Tibial nerve (tissue), 4 donors: Measurements from ENCODE around the gene FBH1. TPM values are rescaled to one million over a fixed set of nuclear protein-coding genes. Genes with fewer than 3 reads are reported as not detected.

Experiments
- DNase-seq, 2 donors: peaks; one replicate each; pipeline ENCODE4 v3.0.0-alpha.2; 2019; ENCODE audit warnings: low spot score in 2 of 2
- H3K27ac ChIP-seq, 4 donors: fragments of 200-600 bp; sonication (generic) in 3 of 4; one replicate each; pipeline ENCODE4 v1.5.1; 2017 to 2019; ENCODE audit warnings: mild to moderate bottlenecking in 1 of 4
- H3K27me3 ChIP-seq, 2 donors: fragments of 200-600 bp; sonication (generic) in 1 of 2; one replicate each; pipeline versions ENCODE4 v1.5.1 to v1.6.0; 2017 to 2019
- H3K36me3 ChIP-seq, 3 donors: fragments of 200-600 bp; sonication (generic); one replicate each; pipeline ENCODE4 v1.5.1; 2018 to 2019
- H3K4me1 ChIP-seq, 4 donors: fragments of 200-600 bp; sonication (generic) in 3 of 4; one replicate each; pipeline ENCODE4 v1.5.1; 2017 to 2019
- H3K4me3 ChIP-seq, 4 donors: fragments of 200-600 bp; sonication (generic) in 3 of 4; one replicate each; pipeline ENCODE4 v1.5.1; 2017 to 2019; ENCODE audit warnings: mild to moderate bottlenecking in 1 of 4, moderate library complexity in 1 of 4
- H3K9me3 ChIP-seq, 4 donors: fragments of 200-600 bp; sonication (generic) in 3 of 4; one replicate each; pipeline ENCODE4 v1.5.1; 2017 to 2019
- CTCF ChIP-seq, 5 experiments: fragments of 200-600 bp in 3 of 5; fragments of 450-650 bp in 2 of 5; sonication (generic) in 3 of 5; IDR thresholded peaks; one replicate each; pipeline ENCODE4 v1.5.1; 2016 to 2019; ENCODE audit warnings: antibody characterized with exemption in 5 of 5, mild to moderate bottlenecking in 3 of 5, moderate library complexity in 2 of 5
- EP300 ChIP-seq, 2 donors: sonication (generic); formaldehyde crosslinking; IDR thresholded peaks; one replicate each; pipeline ENCODE4 v1.6.1; 2017; ENCODE audit warnings: antibody characterized with exemption in 2 of 2, mild to moderate bottlenecking in 1 of 2
- POLR2A ChIP-seq, 2 donors: fragments of 450-650 bp; IDR thresholded peaks; one replicate each; pipeline ENCODE4 v1.6.1; 2017; ENCODE audit warnings: antibody characterized with exemption in 2 of 2, mild to moderate bottlenecking in 2 of 2, moderate library complexity in 2 of 2
- WGBS, 2 donors: methylation state at CpG; one replicate each; pipeline ENCODE4 v1.1.5; 2018; 5-methylcytosine and 5-hydroxymethylcytosine counted together
- total RNA-seq, 4 donors: library from RNA; depleted of rRNA; stranded (reverse); fragments of >200 nt; gene quantifications; one replicate each; pipeline ENCODE4 v1.1.0, GENCODE V29; 2016

FBH1 gene
- total RNA-seq, 4 donors from 2014 or later, result 64.0 to 109 (median 96.6) TPM

GRCh38 chr10:5894403-5894802 is 4.4 kb downstream of the FBH1 start:
- WGBS, 2 donors, result 72% methylated on average over 4 of the region's 4 CpGs
- TF ChIP-seq POLR2A (IDR thresholded peaks at IDR 0.05) (no peak), EP300 (IDR thresholded peaks at IDR 0.05) (no peak), CTCF (IDR thresholded peaks at IDR 0.05) (no peak)
- Histone ChIP-seq H3K9me3 (peaks cover 0 to 11% (median 0%) of the 10 kb centered on the region in 4 donors), H3K27ac (no peak overlapping the region), H3K27me3 (no peaks in the 10 kb centered on the region), H3K4me3 (no peak overlapping the region), H3K4me1 (peaks cover 0 to 32% (median 15%) of the 10 kb centered on the region in 4 donors), H3K36me3 (peaks cover 0 to 51% (median 13%) of the 10 kb centered on the region in 3 donors)
- no peak for DNase-seq

GRCh38 chr10:5894873-5895272 is 4.8 kb downstream of the FBH1 start:
- no peak for TF ChIP-seq CTCF (IDR thresholded peaks at IDR 0.05)
- no peak for TF ChIP-seq POLR2A (IDR thresholded peaks at IDR 0.05)
- TF ChIP-seq EP300 (IDR thresholded peaks at IDR 0.05), result no peak
- no peak overlapping the region for H3K4me3 ChIP-seq
- 87 to 88% methylated on average over 8 of the region's 8 CpGs for WGBS, 2 donors
- peaks cover 0 to 51% (median 13%) of the 10 kb centered on the region in 3 donors for H3K36me3 ChIP-seq
- H3K27ac ChIP-seq, result no peak overlapping the region
- H3K9me3 ChIP-seq, result peaks cover 0 to 11% (median 0%) of the 10 kb centered on the region in 4 donors
- H3K27me3 ChIP-seq, result no peaks in the 10 kb centered on the region
- peaks cover 0 to 32% (median 15%) of the 10 kb centered on the region in 4 donors for H3K4me1 ChIP-seq
- no peak for DNase-seq

GRCh38 chr10:5895365-5895764 is 5.3 kb downstream of the FBH1 start:
- WGBS, 2 donors, result 94 to 95% methylated on average over 3 of the region's 3 CpGs
- no peak for DNase-seq
- TF ChIP-seq POLR2A (IDR thresholded peaks at IDR 0.05) (no peak), CTCF (IDR thresholded peaks at IDR 0.05) (no peak), EP300 (IDR thresholded peaks at IDR 0.05) (no peak)
- Histone ChIP-seq H3K4me1 (peaks cover 0 to 32% (median 15%) of the 10 kb centered on the region in 4 donors), H3K27ac (no peak overlapping the region), H3K27me3 (no peaks in the 10 kb centered on the region), H3K36me3 (peaks cover 0 to 51% (median 13%) of the 10 kb centered on the region in 3 donors), H3K9me3 (peaks cover 0 to 11% (median 0%) of the 10 kb centered on the region in 4 donors), H3K4me3 (no peak overlapping the region)

DNA sequence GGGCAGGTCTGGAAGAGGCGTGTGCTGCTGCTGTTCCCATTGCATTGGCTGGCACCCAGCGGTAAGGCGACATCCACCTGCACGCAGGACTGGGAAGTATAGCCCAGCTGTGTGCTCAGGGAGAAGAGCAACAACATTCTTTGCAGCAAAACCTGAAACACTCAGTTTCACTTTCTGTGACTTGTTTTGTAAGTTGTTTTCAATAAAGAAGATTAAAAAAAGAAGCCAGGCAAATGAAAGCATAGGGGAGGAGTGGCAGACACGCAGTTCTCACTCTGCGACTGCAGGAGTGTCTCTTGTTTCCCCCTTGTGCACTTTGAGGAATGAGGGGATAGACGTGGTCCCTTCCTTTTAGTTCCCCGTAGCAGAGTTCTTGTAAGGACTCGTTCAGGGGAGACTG is 5.8 kb downstream of the FBH1 start:
- Histone ChIP-seq H3K4me1 (peaks cover 0 to 29% (median 12%) of the 10 kb centered on the region in 4 donors), H3K4me3 (no peak overlapping the region), H3K27ac (no peak overlapping the region), H3K9me3 (peaks cover 0 to 11% (median 0%) of the 10 kb centered on the region in 4 donors), H3K27me3 (no peaks in the 10 kb centered on the region), H3K36me3 (peaks cover 0 to 51% (median 13%) of the 10 kb centered on the region in 3 donors)
- TF ChIP-seq CTCF (IDR thresholded peaks at IDR 0.05) (no peak), POLR2A (IDR thresholded peaks at IDR 0.05) (no peak), EP300 (IDR thresholded peaks at IDR 0.05) (no peak)
- WGBS, 2 donors, result 84 to 87% methylated on average over 9 of the region's 9 CpGs
- no peak for DNase-seq

- no peak for TF ChIP-seq POLR2A (IDR thresholded peaks at IDR 0.05)
- no peak for TF ChIP-seq EP300 (IDR thresholded peaks at IDR 0.05)
- no peak for TF ChIP-seq CTCF (IDR thresholded peaks at IDR 0.05)
- Histone ChIP-seq H3K27me3 (no peaks in the 10 kb centered on the region), H3K9me3 (peaks cover 0 to 11% (median 0%) of the 10 kb centered on the region in 4 donors), H3K36me3 (peaks cover 0 to 51% (median 13%) of the 10 kb centered on the region in 3 donors), H3K4me3 (no peak overlapping the region), H3K27ac (no peak overlapping the region), H3K4me1 (peaks cover 0 to 22% (median 8%) of the 10 kb centered on the region in 4 donors)
- WGBS, 2 donors, result 86 to 88% methylated on average over 5 of the region's 5 CpGs
- no peak for DNase-seq
Observed at GRCh38 chr10:5896208-5897052, 6.4 kb downstream of the FBH1 start.
